HepG2 (cell line): ENCODE measurements around the gene MYLK2. TPM values are rescaled to one million over a fixed set of nuclear protein-coding genes. Genes with fewer than 3 reads are reported as not detected.

Experiments
- ATF7-NPFF ChIP-seq: sonication (generic); formaldehyde crosslinking; IDR thresholded peaks from 2 replicates; pipeline ENCODE4 v1.8.1; 2023; ENCODE audit warnings: mild to moderate bottlenecking, low read depth, missing genetic modification reagents, moderate library complexity
- ESRRA ChIP-seq: sonication (generic); formaldehyde crosslinking; IDR thresholded peaks from 2 replicates; pipeline ENCODE4 v1.5.1; 2020; ENCODE audit warnings: mild to moderate bottlenecking, low read depth, missing genetic modification reagents
- FOSL2 ChIP-seq: sonication (generic); formaldehyde crosslinking; IDR thresholded peaks from 2 replicates; pipeline ENCODE4 v1.4.0; 2020; ENCODE audit warnings: missing genetic modification reagents
- NR2F6 ChIP-seq, 2 experiments: IDR thresholded peaks; 2 replicates each; pipeline ENCODE4 v1.6.1; 2016; ENCODE audit warnings: antibody characterized with exemption in 1 of 2, mild to moderate bottlenecking in 1 of 2
- ONECUT2 ChIP-seq: sonication (generic); formaldehyde crosslinking; IDR thresholded peaks from 2 replicates; pipeline ENCODE4 v1.4.0; 2020; ENCODE audit warnings: missing genetic modification reagents
- RBM39 ChIP-seq: fragments of 200-400 bp; formaldehyde crosslinking; IDR thresholded peaks from one replicate; pipeline ENCODE4 v1.6.1; 2018; ENCODE audit warnings: antibody characterized with exemption, mild to moderate bottlenecking, low read depth, low read length; ENCODE audit not compliant: poor library complexity, severe bottlenecking
- TBP ChIP-seq: sonication (generic); formaldehyde crosslinking; IDR thresholded peaks from 2 replicates; pipeline ENCODE4 v1.5.0; 2020; ENCODE audit warnings: missing genetic modification reagents
- ZNF446 ChIP-seq: sonication (generic); formaldehyde crosslinking; IDR thresholded peaks from 2 replicates; pipeline ENCODE4 v1.5.0; 2020; ENCODE audit warnings: mild to moderate bottlenecking, missing genetic modification reagents
- ZNF510 ChIP-seq: sonication (generic); formaldehyde crosslinking; IDR thresholded peaks from 2 replicates; pipeline ENCODE4 v1.4.0; 2020; ENCODE audit warnings: low read depth, mild to moderate bottlenecking, missing genetic modification reagents
- ZNF558 ChIP-seq: sonication (generic); formaldehyde crosslinking; IDR thresholded peaks from 2 replicates; pipeline ENCODE4 v1.9.0; 2022; ENCODE audit warnings: mild to moderate bottlenecking, missing genetic modification reagents, borderline replicate concordance
- ZNF615 ChIP-seq: sonication (generic); formaldehyde crosslinking; IDR thresholded peaks from 2 replicates; pipeline ENCODE4 v1.5.0; 2020; ENCODE audit warnings: mild to moderate bottlenecking, missing genetic modification reagents, borderline replicate concordance
- ZZZ3 ChIP-seq: sonication (generic); formaldehyde crosslinking; IDR thresholded peaks from 2 replicates; pipeline ENCODE4 v1.4.0; 2020; ENCODE audit warnings: missing genetic modification reagents, mild to moderate bottlenecking, borderline replicate concordance
- polyA plus RNA-seq, 8 experiments: library from polyadenylated mRNA; depleted of rRNA in 3 of 8; stranded (reverse) in 7 of 8; unstranded in 1 of 8; fragments of >200 nt; fragmentation: Illumina TruSeq in 4 of 8; extraction: Trizol in 4 of 8; gene quantifications; 2 replicates each; pipeline versions ENCODE4 v1.2.1 to v1.2.3, GENCODE V29; 2011 to 2016; ENCODE audit warnings: low read depth in 4 of 8, missing spikeins in 1 of 8, mixed read lengths in 1 of 8; ENCODE audit not compliant: insufficient read depth in 1 of 8
- total RNA-seq, 5 experiments: library from RNA; depleted of rRNA; stranded (reverse); fragments of >200 nt; fragmentation: Illumina TruSeq; extraction: Trizol; gene quantifications; 2 replicates each; pipeline ENCODE4 v1.2.3, GENCODE V29; 2016; ENCODE audit warnings: low read depth in 1 of 5
- TF ChIP-seq, protein P1 (sequence below): sonication (generic); formaldehyde crosslinking; conservative IDR thresholded peaks from 2 replicates; pipeline ENCODE4 v1.8.0; 2022; ENCODE audit warnings: low read depth, missing genetic modification reagents
- TF ChIP-seq, protein P2 (sequence below): sonication (generic); formaldehyde crosslinking; IDR thresholded peaks from 2 replicates; pipeline ENCODE4 v1.4.0; 2020; ENCODE audit warnings: missing genetic modification reagents, mild to moderate bottlenecking, borderline replicate concordance
- TF ChIP-seq, protein P3 (sequence below): sonication (generic); formaldehyde crosslinking; IDR thresholded peaks from 2 replicates; pipeline ENCODE4 v1.4.0; 2020; ENCODE audit warnings: mild to moderate bottlenecking, missing genetic modification reagents
- TF ChIP-seq, protein P4 (sequence below): sonication (generic); formaldehyde crosslinking; IDR thresholded peaks from 2 replicates; pipeline ENCODE4 v1.9.0; 2021; ENCODE audit warnings: missing genetic modification reagents, borderline replicate concordance

Gene MYLK2
- total and polyA plus RNA-seq, 2 of the 13 experiments (the other 11 are each of a cell fraction or from before 2014, with no cell fraction given) = 0.27 TPM; not detected in 1

DNA sequence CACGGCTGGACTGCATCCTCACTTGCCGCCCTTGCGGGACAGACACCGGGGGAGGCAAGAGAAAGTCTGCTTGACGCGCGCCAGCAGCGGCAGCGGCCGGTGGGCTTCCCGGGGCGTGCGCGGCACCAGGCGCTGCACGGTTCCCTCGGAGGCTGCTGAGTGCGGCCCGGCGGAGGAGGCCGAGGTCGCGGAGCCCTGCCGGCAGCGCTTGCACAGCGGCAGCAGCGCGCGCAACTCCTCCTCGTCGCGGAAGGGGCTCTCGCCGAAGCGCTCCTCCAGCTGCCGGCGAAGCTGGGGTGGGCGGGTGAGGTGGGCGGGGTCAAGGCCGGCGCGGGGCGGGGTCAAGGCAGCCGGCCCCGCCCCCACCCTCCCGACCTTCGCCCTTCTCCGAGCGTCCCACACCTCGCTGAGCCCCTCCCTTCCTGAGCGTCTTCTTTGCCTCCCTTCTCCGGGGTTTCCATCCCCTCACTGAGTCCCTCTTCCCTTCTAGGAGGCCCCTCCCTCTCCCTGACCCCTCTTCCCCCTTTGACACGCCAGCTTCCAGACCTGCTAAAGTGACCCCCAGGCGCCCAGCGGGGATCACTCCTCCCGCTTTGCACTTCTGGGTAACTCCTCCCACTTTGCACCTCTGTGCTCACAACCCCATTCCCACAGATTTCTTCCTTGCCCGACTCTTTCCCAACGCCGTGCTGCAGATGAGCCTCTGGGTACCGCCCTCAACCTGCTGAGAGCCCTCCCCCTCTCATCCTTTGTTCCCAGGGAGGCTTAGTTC is 42.4 kb downstream of the MYLK2 start (continued):
- TF ChIP-seq, protein P1, sequence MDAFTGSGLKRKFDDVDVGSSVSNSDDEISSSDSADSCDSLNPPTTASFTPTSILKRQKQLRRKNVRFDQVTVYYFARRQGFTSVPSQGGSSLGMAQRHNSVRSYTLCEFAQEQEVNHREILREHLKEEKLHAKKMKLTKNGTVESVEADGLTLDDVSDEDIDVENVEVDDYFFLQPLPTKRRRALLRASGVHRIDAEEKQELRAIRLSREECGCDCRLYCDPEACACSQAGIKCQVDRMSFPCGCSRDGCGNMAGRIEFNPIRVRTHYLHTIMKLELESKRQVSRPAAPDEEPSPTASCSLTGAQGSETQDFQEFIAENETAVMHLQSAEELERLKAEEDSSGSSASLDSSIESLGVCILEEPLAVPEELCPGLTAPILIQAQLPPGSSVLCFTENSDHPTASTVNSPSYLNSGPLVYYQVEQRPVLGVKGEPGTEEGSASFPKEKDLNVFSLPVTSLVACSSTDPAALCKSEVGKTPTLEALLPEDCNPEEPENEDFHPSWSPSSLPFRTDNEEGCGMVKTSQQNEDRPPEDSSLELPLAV = no peak
- TF ChIP-seq RBM39 = peak; percentile 67
- TF ChIP-seq ATF7-NPFF (CRISPR knock-in tag) = peak; percentile 77; the same call in 1 of the 2 replicates
- no peak for TF ChIP-seq ESRRA
- no peak for TF ChIP-seq ZZZ3
- TF ChIP-seq ONECUT2 = no peak
- no peak for TF ChIP-seq TBP (CRISPR knock-in tag)
- no peak for TF ChIP-seq ZNF446 (CRISPR knock-in tag)
- TF ChIP-seq, protein P2, sequence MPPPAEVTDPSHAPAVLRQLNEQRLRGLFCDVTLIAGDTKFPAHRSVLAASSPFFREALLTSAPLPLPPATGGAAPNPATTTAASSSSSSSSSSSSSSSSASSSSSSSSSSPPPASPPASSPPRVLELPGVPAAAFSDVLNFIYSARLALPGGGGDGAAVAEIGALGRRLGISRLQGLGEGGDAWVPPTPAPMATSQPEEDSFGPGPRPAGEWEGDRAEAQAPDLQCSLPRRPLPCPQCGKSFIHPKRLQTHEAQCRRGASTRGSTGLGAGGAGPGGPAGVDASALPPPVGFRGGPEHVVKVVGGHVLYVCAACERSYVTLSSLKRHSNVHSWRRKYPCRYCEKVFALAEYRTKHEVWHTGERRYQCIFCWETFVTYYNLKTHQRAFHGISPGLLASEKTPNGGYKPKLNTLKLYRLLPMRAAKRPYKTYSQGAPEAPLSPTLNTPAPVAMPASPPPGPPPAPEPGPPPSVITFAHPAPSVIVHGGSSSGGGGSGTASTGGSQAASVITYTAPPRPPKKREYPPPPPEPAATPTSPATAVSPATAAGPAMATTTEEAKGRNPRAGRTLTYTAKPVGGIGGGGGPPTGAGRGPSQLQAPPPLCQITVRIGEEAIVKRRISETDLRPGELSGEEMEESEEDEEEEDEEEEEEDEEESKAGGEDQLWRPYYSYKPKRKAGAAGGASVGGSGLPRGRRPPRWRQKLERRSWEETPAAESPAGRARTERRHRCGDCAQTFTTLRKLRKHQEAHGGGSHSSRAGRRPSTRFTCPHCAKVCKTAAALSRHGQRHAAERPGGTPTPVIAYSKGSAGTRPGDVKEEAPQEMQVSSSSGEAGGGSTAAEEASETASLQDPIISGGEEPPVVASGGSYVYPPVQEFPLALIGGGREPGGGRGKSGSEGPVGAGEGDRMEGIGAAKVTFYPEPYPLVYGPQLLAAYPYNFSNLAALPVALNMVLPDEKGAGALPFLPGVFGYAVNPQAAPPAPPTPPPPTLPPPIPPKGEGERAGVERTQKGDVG = no peak
- TF ChIP-seq, protein P3, sequence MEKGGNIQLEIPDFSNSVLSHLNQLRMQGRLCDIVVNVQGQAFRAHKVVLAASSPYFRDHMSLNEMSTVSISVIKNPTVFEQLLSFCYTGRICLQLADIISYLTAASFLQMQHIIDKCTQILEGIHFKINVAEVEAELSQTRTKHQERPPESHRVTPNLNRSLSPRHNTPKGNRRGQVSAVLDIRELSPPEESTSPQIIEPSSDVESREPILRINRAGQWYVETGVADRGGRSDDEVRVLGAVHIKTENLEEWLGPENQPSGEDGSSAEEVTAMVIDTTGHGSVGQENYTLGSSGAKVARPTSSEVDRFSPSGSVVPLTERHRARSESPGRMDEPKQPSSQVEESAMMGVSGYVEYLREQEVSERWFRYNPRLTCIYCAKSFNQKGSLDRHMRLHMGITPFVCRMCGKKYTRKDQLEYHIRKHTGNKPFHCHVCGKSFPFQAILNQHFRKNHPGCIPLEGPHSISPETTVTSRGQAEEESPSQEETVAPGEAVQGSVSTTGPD (CRISPR knock-in tag) = no peak
- TF ChIP-seq, protein P4, sequence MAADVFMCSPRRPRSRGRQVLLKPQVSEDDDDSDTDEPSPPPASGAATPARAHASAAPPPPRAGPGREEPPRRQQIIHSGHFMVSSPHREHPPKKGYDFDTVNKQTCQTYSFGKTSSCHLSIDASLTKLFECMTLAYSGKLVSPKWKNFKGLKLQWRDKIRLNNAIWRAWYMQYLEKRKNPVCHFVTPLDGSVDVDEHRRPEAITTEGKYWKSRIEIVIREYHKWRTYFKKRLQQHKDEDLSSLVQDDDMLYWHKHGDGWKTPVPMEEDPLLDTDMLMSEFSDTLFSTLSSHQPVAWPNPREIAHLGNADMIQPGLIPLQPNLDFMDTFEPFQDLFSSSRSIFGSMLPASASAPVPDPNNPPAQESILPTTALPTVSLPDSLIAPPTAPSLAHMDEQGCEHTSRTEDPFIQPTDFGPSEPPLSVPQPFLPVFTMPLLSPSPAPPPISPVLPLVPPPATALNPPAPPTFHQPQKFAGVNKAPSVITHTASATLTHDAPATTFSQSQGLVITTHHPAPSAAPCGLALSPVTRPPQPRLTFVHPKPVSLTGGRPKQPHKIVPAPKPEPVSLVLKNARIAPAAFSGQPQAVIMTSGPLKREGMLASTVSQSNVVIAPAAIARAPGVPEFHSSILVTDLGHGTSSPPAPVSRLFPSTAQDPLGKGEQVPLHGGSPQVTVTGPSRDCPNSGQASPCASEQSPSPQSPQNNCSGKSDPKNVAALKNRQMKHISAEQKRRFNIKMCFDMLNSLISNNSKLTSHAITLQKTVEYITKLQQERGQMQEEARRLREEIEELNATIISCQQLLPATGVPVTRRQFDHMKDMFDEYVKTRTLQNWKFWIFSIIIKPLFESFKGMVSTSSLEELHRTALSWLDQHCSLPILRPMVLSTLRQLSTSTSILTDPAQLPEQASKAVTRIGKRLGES = no peak
- TF ChIP-seq ZNF615 (CRISPR knock-in tag) = 0 out of 2 replicates have a peak, but pooled peaks have one; percentile 33
- no peak for TF ChIP-seq NR2F6 (IDR thresholded peaks at IDR 0.05)
- TF ChIP-seq NR2F6 (CRISPR knock-in tag; IDR thresholded peaks at IDR 0.05) = peak; percentile 34
- TF ChIP-seq ZNF558 (CRISPR knock-in tag) = no peak
- TF ChIP-seq ZNF510 (CRISPR knock-in tag) = no peak
- 0 out of 2 replicates have a peak, but pooled peaks have one; percentile 3 for TF ChIP-seq FOSL2
